ENCODE results near the gene TMEM86A.

The TMEM86A gene

DNA sequence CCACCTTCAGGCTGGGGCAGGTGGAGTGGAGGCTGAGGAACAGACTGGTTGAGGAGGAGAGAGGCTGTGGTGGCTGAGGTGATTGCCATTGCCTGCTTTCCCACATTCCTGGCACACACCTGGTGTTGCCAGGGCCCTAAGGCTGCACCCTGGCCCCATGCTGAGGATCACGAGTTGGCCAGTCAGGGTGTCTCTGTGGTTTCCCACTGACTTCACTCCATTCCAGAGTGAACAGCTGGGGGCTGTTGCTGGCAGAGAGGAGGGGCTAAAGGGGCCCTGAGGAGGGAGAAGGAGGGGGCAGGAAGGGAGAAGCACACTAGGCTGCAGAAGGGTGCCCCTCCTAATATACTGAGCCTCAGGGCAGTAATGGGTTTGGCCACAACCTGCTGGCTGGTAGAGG is 1.8 kb downstream of the TMEM86A start:
- DNase-seq (ENCODE audit: low read depth in 2 of 2): no peak

DNA sequence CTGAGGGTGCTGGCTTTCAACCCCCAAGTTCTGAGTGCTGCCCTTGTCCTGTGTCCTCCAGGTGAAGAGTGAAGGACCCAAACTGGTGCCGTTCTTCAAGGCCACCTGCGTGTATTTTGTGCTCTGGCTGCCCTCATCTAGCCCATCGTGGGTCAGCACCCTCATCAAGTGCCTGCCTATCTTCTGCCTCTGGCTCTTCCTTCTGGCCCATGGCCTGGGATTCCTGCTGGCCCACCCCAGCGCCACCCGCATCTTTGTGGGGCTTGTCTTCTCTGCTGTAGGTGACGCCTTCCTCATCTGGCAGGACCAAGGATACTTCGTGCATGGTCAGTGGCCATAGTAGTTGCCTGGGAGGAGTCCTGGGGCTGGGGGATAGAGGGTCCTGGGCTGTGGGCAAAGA is 2.3 kb downstream of the TMEM86A start:
- no peak for DNase-seq (ENCODE audit: low read depth in 2 of 2)

GRCh38 chr11:18701614-18702216 is 3.1 kb downstream of the TMEM86A start:
- DNase-seq (ENCODE audit: low read depth in 2 of 2): no peak

GRCh38 chr11:18703001-18703763 is 4.6 kb downstream of the TMEM86A start:
- no peak for DNase-seq (ENCODE audit: low read depth in 2 of 2)

GRCh38 chr11:18704045-18704645 is 5.6 kb downstream of the TMEM86A start:
- DNase-seq (ENCODE audit: low read depth in 2 of 2): no peak

- DNase-seq (ENCODE audit: low read depth in 2 of 2): no peak
Measured at GRCh38 chr11:18704698-18705097, 6.1 kb downstream of the TMEM86A start.

DNA sequence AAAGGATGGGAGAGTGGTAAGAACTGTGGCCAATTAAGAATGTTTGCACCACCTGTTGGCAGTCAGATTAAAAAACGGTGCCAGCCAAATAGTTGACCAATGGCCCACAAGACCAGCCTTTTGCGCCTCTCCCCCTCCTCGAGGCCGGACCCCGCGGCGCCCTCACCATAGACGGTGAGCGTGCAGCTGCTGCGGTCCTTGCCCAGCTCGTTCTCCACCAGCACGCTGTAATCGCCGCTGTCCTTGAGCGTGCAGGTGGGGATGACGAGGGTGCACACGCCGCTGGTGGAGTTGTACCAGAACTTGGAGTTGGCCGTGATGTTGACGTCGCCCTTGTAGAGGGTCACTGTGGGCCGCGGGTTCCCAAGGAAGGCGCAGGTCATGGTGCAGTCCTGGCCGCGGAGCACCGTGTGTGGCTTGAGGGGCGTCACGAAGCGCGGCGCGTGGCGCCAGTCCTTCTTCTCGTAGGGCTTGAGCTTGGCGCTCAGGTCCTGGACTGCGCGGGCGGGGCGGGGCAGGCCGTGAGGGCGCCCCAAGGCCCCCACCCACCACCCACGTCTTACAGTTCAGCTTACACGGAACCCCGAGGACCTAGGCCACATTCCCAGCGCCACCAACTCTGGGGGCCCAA is 7.2 kb downstream of the TMEM86A start:
- DNase-seq (ENCODE audit: low read depth in 2 of 2): no peak

DNA sequence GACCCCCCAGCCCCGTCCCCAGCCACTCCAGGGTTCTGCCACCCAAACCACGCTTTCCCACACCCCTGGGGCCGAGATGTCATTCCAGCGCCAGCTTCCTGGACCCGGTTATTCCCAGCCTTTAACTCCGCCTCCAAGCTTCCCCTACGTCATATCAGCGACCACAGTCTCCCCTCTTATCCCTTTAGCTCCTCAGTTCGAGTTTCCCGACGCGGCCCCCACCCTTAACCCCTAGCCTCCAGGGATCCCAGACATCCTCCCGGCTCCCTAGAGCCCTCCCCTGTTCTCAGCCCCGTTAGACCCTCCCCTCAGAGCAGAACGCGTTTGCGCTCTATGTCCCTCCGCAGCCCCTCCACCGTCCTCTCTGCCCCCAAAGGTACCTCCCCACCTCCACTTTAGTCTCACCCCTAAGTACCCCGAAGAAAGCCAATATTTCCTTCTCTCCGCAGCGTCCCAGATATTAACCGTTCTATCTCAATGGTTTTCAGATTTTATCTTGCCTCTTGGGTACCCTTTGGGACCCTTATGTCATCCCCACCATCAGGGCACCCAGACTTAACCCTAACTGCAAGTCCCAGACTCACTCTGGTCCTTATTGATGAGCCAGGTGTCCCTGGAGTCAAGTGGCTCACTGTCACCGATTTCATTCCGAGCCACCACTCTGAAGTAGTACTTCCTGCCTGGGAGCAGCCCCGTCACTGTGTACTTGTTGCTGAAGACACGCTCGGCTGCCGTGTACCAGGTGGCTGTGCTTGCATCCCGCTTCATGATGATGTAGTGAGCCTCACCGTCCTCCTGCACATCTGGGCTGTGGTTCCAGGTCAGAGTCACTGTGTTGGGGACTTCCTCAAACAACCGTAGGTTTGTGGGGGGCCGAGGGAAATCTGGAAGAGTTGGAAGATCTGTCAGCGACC is 8.0 kb downstream of the TMEM86A start:
- no peak for DNase-seq (ENCODE audit: low read depth in 2 of 2)

GRCh38 chr11:18707811-18708340 is 9.3 kb downstream of the TMEM86A start:
- no peak for DNase-seq (ENCODE audit: low read depth in 2 of 2)

GRCh38 chr11:18709414-18709813 is 10.8 kb downstream of the TMEM86A start:
- no peak for DNase-seq (ENCODE audit: low read depth in 2 of 2)

- no peak for DNase-seq (ENCODE audit: low read depth in 2 of 2)
Measured at GRCh38 chr11:18710545-18710944, 12.0 kb downstream of the TMEM86A start.

GRCh38 chr11:18713646-18714442 is 15.3 kb downstream of the TMEM86A start:
- DNase-seq (ENCODE audit: low read depth in 2 of 2): no peak

DNA sequence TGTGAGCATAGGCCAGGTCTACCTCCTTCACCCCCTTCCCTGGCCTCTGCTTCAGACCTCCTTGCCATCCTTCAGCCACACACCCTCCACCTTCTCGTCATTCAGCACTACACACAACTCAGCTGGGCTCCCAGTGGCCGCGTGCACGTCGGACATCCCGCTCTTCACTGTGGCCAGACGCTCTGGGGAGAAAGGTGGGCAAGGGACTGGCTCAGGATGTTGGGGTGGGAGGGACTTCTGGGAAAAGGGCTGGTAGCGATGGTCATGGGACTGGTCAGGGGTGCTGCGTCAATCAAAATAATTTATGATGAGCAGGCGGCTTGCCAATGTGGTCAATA is 15.8 kb downstream of the TMEM86A start:
- no peak for DNase-seq (ENCODE audit: low read depth in 2 of 2)

- DNase-seq (ENCODE audit: low read depth in 2 of 2): no peak
Measured at GRCh38 chr11:18715476-18715875, 16.9 kb downstream of the TMEM86A start.

GRCh38 chr11:18720091-18720807 is 21.7 kb downstream of the TMEM86A start:
- no peak for DNase-seq (ENCODE audit: low read depth in 2 of 2)

- peak; percentile 72 to 73 for DNase-seq (ENCODE audit: low read depth in 2 of 2)
Measured at GRCh38 chr11:18720808-18721560, 22.4 kb downstream of the TMEM86A start.

- no peak for DNase-seq (ENCODE audit: low read depth in 2 of 2)
Measured at GRCh38 chr11:18721561-18722292, 23.1 kb downstream of the TMEM86A start.

DNA sequence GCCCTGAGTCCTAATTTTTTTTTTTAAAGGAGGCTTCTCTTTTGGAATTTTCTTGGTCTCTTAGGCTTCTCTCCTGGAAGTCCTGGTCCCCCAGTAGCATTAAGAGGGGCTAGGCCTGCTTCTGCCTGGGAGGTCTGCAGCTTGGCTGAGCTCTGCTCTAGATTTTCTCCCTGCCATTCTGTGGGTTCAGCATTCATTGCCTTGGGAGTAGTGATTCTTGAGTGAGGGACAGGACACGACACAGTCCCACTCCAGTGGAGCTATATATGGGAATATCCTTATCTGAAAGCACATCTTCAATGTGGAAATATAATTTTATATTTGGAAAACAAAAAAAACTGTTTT is 23.7 kb downstream of the TMEM86A start:
- no peak for DNase-seq (ENCODE audit: low read depth in 2 of 2)

DNA sequence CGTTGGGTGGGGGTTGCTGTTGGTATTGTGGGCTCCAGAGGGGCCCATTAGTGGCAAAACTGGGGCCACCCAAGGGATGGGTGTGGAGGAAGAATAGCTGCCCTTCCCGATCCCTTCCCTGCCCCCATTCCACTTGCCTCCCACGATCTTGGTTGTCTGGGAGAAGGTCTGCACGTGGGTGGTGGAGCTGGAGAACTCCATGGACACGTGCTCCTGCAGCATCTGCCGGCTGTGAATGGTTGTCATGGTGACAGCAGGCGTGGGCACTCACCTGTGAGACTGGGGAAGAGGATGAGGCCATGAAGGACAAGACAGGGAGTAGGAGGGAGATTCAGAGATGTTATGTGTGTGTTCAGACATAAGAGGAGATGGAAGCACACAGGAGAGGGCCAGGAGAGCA is 25.4 kb downstream of the TMEM86A start:
- no peak for DNase-seq (ENCODE audit: low read depth in 2 of 2)
